HepG2 (cell line): ENCODE measurements around the gene CPNE1. TPM values are rescaled to one million over a fixed set of nuclear protein-coding genes. Genes with fewer than 3 reads are reported as not detected.

Source experiments
- ARID5B ChIP-seq: IDR thresholded peaks from 2 replicates; pipeline ENCODE4 v1.4.0; 2020; ENCODE audit warnings: mild to moderate bottlenecking, missing genetic modification reagents
- CCDC6 ChIP-seq: sonication (generic); formaldehyde crosslinking; IDR thresholded peaks from 2 replicates; pipeline ENCODE4 v1.8.1; 2022; ENCODE audit warnings: mild to moderate bottlenecking, missing genetic modification reagents, moderate library complexity
- HNRNPK ChIP-seq: fragments of 200-400 bp; formaldehyde crosslinking; IDR thresholded peaks from 2 replicates; pipeline ENCODE4 v1.6.1; 2018; ENCODE audit warnings: low read length, low read depth, moderate library complexity, mild to moderate bottlenecking; ENCODE audit not compliant: poor library complexity, severe bottlenecking
- HOMEZ ChIP-seq: IDR thresholded peaks from 2 replicates; pipeline ENCODE4 v1.6.1; 2016; ENCODE audit warnings: low read depth
- IRF9 ChIP-seq: sonication (generic); formaldehyde crosslinking; IDR thresholded peaks from 2 replicates; pipeline ENCODE4 v1.8.0; 2022; ENCODE audit warnings: missing genetic modification reagents, mild to moderate bottlenecking, borderline replicate concordance
- RAD51 ChIP-seq: fragments of 450-650 bp; IDR thresholded peaks from 2 replicates; pipeline ENCODE4 v1.6.1; 2016; ENCODE audit warnings: borderline replicate concordance
- REXO4 ChIP-seq: sonication (generic); formaldehyde crosslinking; IDR thresholded peaks from 2 replicates; pipeline ENCODE4 v1.8.0; 2022; ENCODE audit warnings: missing genetic modification reagents, mild to moderate bottlenecking, borderline replicate concordance
- RFX3 ChIP-seq: IDR thresholded peaks from 2 replicates; pipeline ENCODE4 v1.6.1; 2016; ENCODE audit warnings: missing biosample characterization, missing genetic modification reagents
- SAFB2 ChIP-seq: sonication (generic); formaldehyde crosslinking; IDR thresholded peaks from 2 replicates; pipeline ENCODE4 v1.5.1; 2020; ENCODE audit warnings: missing genetic modification reagents, low read depth, mild to moderate bottlenecking, borderline replicate concordance
- SRSF4 ChIP-seq: fragments of 200-400 bp; formaldehyde crosslinking; IDR thresholded peaks from one replicate; pipeline ENCODE4 v1.6.1; 2018; ENCODE audit warnings: mild to moderate bottlenecking, low read depth, low read length, moderate library complexity; ENCODE audit not compliant: poor library complexity, severe bottlenecking
- TAF15 ChIP-seq: fragments of 200-400 bp; formaldehyde crosslinking; IDR thresholded peaks from one replicate; pipeline ENCODE4 v1.6.1; 2018; ENCODE audit warnings: mild to moderate bottlenecking, low read depth, low read length; ENCODE audit not compliant: poor library complexity, severe bottlenecking
- TBP ChIP-seq: sonication (generic); formaldehyde crosslinking; IDR thresholded peaks from 2 replicates; pipeline ENCODE4 v1.5.0; 2020; ENCODE audit warnings: missing genetic modification reagents
- TBX3 ChIP-seq: fragments of 450-650 bp; IDR thresholded peaks from 2 replicates; pipeline ENCODE4 v1.6.1; 2017; ENCODE audit warnings: antibody characterized with exemption, mild to moderate bottlenecking, inconsistent platforms, borderline replicate concordance
- TERF1 ChIP-seq: sonication (generic); formaldehyde crosslinking; IDR thresholded peaks from 2 replicates; pipeline ENCODE4 v1.8.0; 2022; ENCODE audit warnings: mild to moderate bottlenecking, missing genetic modification reagents, moderate library complexity
- TFDP1 ChIP-seq: IDR thresholded peaks from 2 replicates; pipeline ENCODE4 v1.6.1; 2016; ENCODE audit warnings: missing compliant biosample characterization, missing genetic modification reagents, borderline replicate concordance
- TGIF2 ChIP-seq: IDR thresholded peaks from 2 replicates; pipeline ENCODE4 v1.6.1; 2016; ENCODE audit warnings: control low read depth, missing compliant biosample characterization
- TIGD3 ChIP-seq: sonication (generic); formaldehyde crosslinking; IDR thresholded peaks from 2 replicates; pipeline ENCODE4 v1.5.1; 2020; ENCODE audit warnings: mild to moderate bottlenecking, missing genetic modification reagents, borderline replicate concordance
- TOPORS ChIP-seq: sonication (generic); formaldehyde crosslinking; IDR thresholded peaks from 2 replicates; pipeline ENCODE4 v1.8.0; 2023; ENCODE audit warnings: mild to moderate bottlenecking, missing genetic modification reagents
- ZNF235 ChIP-seq: sonication (generic); formaldehyde crosslinking; IDR thresholded peaks from 2 replicates; pipeline ENCODE4 v1.8.1; 2023; ENCODE audit warnings: mild to moderate bottlenecking, missing genetic modification reagents, borderline replicate concordance
- ZNF33A ChIP-seq: sonication (generic); formaldehyde crosslinking; IDR thresholded peaks from 2 replicates; pipeline ENCODE4 v1.5.1; 2020; ENCODE audit warnings: missing genetic modification reagents, mild to moderate bottlenecking, moderate library complexity, borderline replicate concordance
- polyA plus RNA-seq, 8 experiments: library from polyadenylated mRNA; depleted of rRNA in 3 of 8; stranded (reverse) in 7 of 8; unstranded in 1 of 8; fragments of >200 nt; fragmentation: Illumina TruSeq in 4 of 8; extraction: Trizol in 4 of 8; gene quantifications; 2 replicates each; pipeline versions ENCODE4 v1.2.1 to v1.2.3, GENCODE V29; 2011 to 2016; ENCODE audit warnings: low read depth in 4 of 8, missing spikeins in 1 of 8, mixed read lengths in 1 of 8; ENCODE audit not compliant: insufficient read depth in 1 of 8
- total RNA-seq, 5 experiments: library from RNA; depleted of rRNA; stranded (reverse); fragments of >200 nt; fragmentation: Illumina TruSeq; extraction: Trizol; gene quantifications; 2 replicates each; pipeline ENCODE4 v1.2.3, GENCODE V29; 2016; ENCODE audit warnings: low read depth in 1 of 5

CPNE1 gene
- total and polyA plus RNA-seq, 2 of the 13 experiments (the other 11 are each of a cell fraction or from before 2014, with no cell fraction given) = 408 to 431 TPM

GRCh38 chr20:35604449-35604747, 60.3 kb downstream of the CPNE1 start (continued):
- TF ChIP-seq IRF9 (CRISPR knock-in tag) (0 out of 2 replicates have a peak, but pooled peaks have one; percentile 36), TAF15 (no peak), SRSF4 (no peak), REXO4 (CRISPR knock-in tag) (no peak), TBP (CRISPR knock-in tag) (no peak), HNRNPK (no peak), ARID5B (CRISPR knock-in tag) (no peak), CCDC6 (CRISPR knock-in tag) (no peak), TBX3 (no peak), HOMEZ (CRISPR knock-in tag) (no peak), TERF1 (CRISPR knock-in tag) (no peak), SAFB2 (CRISPR knock-in tag) (no peak), TOPORS (no peak), ZNF33A (no peak), TGIF2 (no peak), RFX3 (no peak), TIGD3 (CRISPR knock-in tag) (no peak), RAD51 (no peak), ZNF235 (no peak), TFDP1 (no peak)
